Fibroblast of mammary gland (primary cell): ENCODE measurements around the gene ADGRG1.

Source experiments
- DNase-seq: peaks from one replicate; pipeline ENCODE4 v3.0.0-alpha.2; 2010; ENCODE audit warnings: low read depth
- H3K4me3 ChIP-seq: 2 replicates; pipeline ENCODE4 v1.5.1; 2011; ENCODE audit warnings: low read depth, mild to moderate bottlenecking, low read length, moderate library complexity; ENCODE audit not compliant: control insufficient read depth
- TF ChIP-seq, protein P1 (sequence below): conservative IDR thresholded peaks from 2 replicates; pipeline ENCODE4 v1.5.1; 2011; ENCODE audit warnings: low read depth, low read length, inconsistent platforms; ENCODE audit not compliant: control insufficient read depth, insufficient read depth

Gene ADGRG1

GRCh38 chr16:57681950-57682728 is 53.7 kb downstream of the ADGRG1 start:
- TF ChIP-seq, protein P1, sequence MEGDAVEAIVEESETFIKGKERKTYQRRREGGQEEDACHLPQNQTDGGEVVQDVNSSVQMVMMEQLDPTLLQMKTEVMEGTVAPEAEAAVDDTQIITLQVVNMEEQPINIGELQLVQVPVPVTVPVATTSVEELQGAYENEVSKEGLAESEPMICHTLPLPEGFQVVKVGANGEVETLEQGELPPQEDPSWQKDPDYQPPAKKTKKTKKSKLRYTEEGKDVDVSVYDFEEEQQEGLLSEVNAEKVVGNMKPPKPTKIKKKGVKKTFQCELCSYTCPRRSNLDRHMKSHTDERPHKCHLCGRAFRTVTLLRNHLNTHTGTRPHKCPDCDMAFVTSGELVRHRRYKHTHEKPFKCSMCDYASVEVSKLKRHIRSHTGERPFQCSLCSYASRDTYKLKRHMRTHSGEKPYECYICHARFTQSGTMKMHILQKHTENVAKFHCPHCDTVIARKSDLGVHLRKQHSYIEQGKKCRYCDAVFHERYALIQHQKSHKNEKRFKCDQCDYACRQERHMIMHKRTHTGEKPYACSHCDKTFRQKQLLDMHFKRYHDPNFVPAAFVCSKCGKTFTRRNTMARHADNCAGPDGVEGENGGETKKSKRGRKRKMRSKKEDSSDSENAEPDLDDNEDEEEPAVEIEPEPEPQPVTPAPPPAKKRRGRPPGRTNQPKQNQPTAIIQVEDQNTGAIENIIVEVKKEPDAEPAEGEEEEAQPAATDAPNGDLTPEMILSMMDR, result no peak
- no peak for DNase-seq
- no peak overlapping the region for H3K4me3 ChIP-seq

DNA sequence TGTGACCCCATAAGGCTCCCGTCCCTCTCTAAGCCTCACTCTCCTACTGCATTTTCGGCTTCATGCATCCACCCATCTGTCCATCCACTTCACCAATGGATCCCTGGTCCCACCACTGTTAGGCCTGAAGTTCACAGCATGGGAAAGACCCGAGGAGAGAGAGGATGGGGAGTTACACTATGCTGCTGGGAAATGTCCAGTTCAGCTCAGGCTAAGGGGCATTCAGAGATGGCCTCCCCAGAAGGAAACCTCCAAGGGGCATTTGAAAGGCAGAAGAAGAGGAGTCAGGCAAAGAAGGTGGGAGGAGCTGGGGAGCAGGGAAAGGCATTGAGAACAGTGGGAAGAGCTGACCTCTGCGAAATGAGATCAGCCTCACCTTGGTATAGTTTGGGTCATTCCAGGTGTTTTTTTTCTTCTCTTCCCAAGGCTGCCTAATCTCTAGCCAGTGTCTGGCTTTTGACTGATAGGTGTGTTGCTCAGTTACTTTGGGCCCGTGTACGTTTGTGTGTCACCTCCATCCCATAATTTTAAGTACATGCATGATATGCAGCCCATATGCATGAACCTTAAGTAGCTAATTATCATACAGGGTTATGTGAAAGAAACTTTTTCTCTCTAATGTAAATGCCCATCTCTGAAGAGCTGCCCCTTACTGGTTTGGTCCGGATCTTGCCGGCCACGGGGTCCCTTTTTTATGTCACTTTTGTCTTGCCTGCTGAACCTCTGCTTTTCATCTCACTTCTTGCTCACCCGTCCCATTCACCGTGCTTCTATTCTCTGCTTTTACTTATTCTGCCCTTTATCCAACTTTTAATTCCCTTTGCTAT is 54.6 kb downstream of the ADGRG1 start:
- TF ChIP-seq, protein P1, result no peak
- no peak for DNase-seq
- no peak overlapping the region for H3K4me3 ChIP-seq

DNA sequence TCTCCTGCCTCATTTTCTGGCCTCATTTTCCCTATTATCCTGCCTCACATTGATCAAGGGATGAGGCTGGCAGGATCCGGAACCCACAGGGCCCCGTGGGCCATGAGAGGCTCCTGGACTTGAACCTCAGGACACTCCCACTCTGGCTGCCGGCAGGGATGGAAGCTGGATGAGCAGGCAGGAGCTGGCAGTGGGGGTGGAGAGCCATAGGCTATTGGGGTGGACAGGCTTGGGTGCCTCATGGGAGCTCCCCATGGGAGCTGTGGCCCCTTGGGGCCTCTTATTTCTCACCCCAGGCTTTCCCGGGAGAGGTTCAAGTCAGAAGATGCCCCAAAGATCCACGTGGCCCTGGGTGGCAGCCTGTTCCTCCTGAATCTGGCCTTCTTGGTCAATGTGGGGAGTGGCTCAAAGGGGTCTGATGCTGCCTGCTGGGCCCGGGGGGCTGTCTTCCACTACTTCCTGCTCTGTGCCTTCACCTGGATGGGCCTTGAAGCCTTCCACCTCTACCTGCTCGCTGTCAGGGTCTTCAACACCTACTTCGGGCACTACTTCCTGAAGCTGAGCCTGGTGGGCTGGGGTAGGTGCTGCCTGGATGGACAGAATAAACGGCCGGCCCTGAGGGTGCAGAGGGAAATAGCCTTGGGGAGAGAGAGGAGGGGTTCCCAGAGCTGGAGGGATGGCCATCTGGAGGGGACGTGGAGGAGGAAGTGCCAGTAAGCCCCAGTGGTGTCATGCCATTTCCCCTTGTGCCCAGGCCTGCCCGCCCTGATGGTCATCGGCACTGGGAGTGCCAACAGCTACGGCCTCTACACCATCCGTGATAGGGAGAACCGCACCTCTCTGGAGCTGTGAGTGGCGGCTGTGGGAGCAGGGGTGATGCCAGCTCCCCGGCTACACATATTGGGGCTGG is 55.5 kb downstream of the ADGRG1 start:
- no peak overlapping the region for H3K4me3 ChIP-seq
- no peak for DNase-seq
- TF ChIP-seq, protein P1, result no peak

DNA sequence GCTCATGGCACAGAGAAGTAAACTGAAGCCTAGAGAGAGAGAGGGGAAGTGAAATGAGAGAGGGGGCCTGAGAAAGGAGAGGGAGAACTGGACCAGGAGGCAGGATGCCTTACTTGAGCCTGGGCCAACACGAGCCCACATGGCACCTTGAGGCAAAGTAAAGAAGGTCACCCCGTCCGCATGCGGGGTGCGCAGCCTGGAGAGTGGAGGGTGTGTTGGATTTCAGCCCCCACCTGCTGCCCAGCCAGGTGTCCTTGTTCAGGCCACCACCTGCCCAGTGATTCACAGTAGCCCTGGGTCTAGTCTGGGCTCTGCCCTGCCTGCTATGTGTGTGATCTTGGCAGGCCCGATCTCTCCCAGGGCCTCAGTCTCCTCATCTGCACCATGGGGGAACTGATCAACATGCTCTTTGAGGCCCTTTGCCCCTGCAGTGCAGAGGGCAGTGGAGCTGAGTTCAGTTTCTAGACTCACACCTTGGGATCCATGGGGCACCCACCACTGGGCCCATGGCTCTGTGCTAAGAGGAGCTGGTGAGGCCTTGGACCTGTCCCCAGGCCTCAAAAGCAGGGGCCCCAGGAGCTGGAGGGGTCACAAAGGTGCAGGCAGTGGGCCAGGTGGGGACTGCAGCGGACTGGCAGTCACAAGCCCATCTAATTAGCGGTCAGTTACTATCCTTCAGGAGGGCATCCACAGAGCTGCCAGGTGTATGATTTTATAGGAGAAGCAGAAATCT is 56.4 kb downstream of the ADGRG1 start:
- TF ChIP-seq, protein P1, result no peak
- no peak for DNase-seq
- H3K4me3 ChIP-seq, result no peak overlapping the region

DNA sequence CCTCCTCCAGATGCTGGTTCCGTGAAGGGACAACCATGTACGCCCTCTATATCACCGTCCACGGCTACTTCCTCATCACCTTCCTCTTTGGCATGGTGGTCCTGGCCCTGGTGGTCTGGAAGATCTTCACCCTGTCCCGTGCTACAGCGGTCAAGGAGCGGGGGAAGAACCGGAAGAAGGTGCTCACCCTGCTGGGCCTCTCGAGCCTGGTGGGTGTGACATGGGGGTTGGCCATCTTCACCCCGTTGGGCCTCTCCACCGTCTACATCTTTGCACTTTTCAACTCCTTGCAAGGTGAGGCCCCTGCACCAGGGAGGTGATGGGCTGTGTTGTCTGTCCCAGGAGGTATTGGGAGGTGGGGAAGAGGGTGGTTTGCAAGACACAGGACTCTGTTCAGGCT is 57.2 kb downstream of the ADGRG1 start:
- H3K4me3 ChIP-seq, result no peak overlapping the region
- TF ChIP-seq, protein P1, result no peak
- no peak for DNase-seq

GRCh38 chr16:57686577-57686976 is 58.1 kb downstream of the ADGRG1 start:
- no peak for DNase-seq
- TF ChIP-seq, protein P1, result no peak
- H3K4me3 ChIP-seq, result no peak overlapping the region
